ENCODE data around the gene INAVA.

DNA sequence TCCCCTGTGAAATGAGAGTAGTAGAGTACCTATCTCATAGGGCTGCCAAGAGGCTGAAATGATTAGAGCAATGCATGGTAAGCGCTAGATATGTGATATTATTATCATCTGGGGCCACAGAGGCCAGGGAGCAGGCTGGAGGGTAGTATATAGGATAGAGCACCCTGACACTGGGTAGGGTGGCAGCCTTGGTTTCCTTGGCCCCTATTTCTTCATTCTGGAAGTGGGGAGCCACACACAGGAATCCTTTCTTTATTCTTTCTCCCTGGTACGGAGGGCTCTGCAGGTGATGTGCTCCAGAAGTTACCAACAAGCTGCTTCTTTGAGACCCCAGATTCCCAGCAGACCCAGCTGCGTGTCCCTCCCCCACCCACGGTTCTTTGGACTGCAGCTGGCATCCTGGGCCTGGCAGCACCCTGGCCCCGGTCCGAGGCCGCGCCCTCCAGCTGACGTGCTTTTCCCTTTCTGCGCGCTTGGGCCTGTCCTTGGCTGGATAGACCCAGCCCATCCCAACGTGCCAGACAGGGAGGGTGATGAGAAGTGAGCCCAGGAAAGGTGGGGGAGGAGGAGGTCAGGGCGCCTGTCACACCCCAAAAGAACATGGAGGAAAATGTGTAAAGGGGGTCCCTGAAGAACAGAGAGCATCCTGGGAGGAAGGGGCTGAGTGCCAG is 18.2 kb downstream of the INAVA start:
- TF ChIP-seq EZH2phosphoT487 (IDR thresholded peaks at IDR 0.05; ENCODE audit: insufficient read depth, low read depth) (no peak), EZH2 (IDR thresholded peaks at IDR 0.05; ENCODE audit: insufficient read depth, poor library complexity, severe bottlenecking) (no peak)
